HS-27A (cell line): ENCODE measurements around the gene SMIM45.

Experiments used
- DNase-seq: peaks from one replicate; pipeline ENCODE4 v3.0.0-alpha.2; 2012; ENCODE audit warnings: low read depth, missing footprints

Gene SMIM45

DNA sequence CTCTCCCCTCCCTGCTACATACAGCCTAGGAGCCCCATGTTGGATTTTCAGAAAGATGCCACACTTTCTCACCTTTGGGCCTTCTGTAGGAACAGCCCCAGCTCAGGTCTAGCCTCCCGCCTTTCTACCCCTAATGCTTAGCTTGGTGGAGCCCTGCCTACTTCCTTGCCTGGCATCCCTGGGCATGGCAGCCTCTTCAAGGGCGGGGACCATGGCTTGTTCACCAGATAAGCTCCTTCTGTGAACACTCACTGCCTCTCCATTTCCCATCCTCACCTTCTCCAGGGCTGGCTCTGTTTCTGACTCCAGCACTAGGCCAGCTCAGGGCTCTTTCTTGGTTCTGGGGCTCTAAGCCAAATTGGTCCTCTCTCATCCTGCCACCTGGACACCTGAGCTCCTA is 18.7 kb downstream of the SMIM45 start:
- DNase-seq, result no peak

DNA sequence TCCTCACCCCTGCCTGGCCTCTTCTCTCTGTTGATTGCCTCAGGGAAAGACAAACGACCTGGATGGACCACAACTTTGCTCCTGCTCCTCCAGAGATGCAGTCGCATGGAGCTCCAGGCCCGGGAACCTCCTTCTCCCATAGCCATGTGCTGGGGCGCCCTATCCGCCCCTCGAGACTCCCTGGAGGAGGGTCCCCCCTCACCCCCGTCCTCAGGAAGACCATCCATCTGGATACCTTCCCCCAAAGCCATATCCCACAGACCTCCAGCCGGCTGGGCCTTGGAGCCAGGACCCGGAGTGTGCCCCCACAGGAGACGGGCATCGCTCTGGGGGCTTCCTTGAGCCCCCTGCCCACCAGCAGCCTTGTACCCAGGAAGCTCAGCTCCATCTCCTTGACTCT is 19.5 kb downstream of the SMIM45 start:
- DNase-seq, result no peak

DNA sequence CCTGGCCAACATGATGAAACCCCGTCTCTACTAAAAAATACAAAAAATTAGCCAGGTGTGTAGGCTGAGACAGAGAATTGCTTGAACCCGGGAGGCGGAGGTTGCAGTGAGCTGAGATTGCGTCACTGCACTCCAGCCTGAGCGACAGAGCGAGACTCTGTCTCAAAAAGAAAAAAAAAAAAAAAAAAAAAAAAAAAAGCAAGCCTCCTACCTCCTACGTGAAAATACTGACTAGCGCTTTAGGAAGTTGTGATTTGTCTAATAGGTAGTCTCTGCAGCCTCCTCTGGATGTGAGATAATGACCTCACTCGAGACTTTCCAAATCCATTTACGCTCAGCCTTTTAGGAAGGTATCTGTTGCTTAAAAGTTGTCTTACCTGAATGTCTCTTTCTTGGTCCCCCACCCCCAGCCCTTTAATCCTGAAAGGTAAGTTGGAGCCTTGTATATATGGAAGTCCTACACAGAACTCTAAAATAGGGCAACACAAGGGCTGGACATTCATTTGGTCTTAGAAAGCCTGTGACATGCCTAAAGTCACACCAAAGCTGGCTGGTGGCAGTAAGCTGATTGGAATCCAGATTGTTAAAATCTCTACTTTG is 22.8 kb downstream of the SMIM45 start:
- no peak for DNase-seq

DNA sequence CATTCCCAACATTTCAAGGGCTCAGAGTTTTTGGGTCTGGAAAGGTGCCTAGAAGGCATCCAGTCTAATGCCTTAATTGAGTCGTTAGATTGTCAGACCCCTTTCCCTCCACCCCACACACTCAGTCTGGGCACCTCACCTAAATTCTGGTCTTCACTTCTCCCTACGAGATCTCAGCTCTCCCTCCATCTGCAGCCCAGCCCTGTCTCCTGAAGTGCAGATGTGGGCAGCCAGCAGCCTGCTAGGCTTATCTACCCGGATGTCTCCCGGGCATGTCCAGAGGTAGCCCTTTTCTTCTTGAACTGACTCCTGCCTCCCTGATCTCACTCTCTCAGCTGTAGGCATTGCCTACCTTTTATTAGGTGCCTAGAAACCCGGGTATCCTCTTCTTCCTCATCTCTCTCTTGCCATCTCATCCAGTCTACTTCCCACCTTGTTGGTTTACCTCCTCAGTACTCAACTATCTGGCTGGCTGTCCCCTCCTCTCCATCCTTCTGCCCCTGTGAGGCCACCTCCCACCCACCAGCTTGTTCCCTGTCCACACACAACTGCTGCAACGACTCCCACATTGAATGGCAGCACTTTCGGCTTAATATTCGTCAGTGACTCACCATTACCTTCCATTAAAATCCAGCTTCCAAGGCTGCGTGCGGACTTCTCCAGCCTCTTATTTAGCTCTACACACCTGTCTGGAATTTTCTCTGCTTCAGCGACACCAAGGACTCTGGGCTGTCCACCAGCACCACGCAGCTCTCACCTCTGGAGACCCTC is 23.5 kb downstream of the SMIM45 start:
- no peak for DNase-seq

DNA sequence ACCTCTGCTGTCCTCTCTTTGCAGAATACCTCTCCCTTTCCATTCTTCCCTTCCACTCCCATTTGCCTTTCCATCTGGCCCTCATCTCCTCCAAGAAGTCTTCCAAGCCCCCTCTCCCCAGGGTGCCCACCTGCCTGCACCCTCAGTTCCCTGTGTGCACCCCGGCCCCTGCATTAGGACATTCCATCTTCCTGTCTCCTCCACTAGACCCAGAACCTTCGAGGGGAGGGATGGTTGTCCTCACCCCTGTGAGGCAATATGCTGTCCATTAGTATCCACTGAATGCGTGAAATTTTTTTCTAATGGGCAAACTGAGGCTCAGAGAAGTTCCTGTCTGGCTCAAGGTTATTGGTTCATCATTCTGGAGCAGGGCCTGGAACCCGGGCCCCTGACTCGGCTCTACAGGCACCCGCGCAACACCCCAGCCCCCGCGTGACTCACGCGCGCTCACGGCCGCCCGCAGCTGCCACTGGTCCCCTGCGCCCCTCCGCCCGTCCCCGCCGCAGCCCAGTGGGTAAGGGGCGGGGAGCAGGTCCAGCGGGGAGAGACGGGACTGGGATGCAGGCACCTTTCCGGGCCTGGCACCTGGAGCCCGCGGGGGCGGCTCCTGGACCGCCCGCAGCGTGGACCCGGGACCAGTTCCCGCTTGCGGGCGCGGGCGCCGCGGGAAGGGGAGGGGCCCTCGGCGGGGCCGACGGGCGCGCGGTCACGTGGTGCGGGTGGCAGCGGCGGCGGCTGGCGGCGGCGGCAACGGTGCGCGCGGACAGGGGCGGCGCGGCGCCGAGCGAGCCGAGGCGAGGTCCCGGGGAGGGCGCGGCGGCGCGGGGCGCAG is 24.3 kb downstream of the SMIM45 start:
- DNase-seq, result no peak

DNA sequence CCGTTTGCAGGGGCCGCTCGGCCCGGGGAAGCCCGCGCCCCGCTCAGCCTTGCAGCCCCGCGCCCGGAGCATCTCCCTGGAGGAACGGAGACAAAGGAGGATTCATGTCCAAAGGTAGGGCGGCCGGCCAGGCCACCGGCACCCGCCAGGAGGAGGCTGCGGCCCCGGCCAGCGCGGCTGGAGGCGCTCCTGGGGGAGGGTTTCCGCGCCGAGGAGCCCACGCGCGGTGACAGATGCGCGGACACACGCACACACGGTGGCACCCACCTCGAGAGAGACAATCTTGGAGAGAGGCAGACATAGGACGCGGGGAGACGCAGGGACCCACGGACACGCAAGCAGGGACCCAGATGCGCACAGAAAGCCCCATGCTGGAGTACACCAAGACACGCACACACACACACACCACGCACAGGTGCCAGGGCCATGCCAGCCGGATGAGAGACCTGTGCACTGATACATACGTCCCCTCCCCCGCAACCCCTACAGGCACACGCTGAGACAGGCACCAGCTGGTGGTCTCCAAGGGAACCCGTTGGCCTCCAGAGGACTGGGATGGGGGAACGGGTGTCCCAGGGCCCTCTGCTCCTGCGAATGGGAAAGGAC is 25.1 kb downstream of the SMIM45 start:
- DNase-seq, result no peak

DNA sequence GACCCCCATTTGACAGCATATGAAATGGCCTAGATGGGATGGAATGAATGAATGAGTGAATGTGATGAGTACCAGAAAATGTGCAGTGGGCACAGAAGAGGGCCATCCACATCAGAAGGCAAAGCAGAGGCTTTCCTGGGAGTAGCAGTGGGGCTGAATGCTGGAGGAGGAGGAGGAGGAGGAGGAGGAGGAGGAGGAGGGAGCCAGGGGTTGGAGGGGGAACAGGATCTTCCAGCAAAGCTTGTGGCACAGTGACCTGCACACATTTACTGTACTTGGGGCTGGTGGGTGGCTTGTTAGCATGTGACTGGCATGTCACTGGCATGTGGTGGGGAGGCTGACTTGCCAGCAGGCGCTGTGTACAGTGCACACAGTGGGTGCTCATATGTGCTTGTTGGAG is 26.8 kb downstream of the SMIM45 start:
- no peak for DNase-seq

DNA sequence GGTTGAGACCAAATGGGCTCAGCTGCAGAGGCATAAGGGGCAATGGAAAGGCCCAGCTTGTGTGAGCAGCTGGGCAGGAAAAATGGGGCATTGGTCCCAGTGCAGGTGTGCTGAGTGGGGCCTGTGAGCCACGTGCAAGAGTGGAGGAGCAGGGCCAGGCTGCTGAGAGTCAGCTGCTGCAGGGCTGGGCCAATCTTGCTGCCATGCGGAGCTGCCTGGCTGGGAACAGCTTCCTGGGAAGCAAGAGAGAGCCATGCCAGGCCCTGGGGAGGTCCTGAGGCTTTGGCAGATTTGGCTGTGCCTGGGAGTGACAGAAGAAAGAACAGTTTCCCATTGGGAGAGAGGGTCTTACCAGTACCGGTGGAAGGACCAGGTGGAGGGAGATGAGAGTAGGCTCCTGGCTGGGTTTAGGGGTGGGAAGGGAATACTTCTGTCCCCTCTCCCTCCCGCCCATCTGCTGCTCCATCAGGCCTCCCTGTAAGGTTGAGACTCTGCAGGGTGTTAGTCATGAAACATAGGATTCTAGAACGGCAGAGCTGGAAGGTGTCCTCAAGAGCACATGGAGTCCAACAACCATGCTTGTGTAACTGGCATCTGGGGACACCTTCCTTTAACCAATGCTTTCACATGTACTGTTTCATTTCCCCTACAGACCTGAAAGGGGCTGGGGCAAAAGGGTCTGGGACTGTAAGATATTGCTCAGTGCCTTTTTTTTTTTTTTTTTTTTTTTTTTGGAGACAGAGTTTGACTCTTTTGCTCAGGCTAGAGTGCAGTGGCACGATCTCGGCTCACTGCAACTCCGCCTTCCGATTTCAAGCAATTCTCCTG is 27.7 kb downstream of the SMIM45 start:
- DNase-seq, result no peak

DNA sequence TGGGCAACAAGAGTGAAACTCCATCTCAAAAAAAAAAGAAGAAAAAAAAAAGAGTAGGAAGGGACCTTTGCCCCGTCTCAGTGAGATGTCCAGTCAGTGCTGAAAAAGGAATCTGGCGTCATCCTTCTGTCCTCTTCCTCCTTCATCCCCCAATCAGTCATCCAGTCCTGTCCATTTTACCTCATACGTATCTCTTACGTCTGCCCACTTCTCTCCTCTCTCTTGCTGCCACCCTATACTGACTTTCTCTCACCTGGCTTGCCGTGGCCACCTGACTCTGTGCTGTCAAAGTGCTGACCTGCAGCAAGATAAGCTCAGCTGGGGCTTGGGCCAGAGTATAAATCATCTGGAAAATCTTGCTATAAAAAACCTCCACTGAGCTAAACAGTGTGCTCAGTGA is 30.9 kb downstream of the SMIM45 start:
- DNase-seq, result no peak

DNA sequence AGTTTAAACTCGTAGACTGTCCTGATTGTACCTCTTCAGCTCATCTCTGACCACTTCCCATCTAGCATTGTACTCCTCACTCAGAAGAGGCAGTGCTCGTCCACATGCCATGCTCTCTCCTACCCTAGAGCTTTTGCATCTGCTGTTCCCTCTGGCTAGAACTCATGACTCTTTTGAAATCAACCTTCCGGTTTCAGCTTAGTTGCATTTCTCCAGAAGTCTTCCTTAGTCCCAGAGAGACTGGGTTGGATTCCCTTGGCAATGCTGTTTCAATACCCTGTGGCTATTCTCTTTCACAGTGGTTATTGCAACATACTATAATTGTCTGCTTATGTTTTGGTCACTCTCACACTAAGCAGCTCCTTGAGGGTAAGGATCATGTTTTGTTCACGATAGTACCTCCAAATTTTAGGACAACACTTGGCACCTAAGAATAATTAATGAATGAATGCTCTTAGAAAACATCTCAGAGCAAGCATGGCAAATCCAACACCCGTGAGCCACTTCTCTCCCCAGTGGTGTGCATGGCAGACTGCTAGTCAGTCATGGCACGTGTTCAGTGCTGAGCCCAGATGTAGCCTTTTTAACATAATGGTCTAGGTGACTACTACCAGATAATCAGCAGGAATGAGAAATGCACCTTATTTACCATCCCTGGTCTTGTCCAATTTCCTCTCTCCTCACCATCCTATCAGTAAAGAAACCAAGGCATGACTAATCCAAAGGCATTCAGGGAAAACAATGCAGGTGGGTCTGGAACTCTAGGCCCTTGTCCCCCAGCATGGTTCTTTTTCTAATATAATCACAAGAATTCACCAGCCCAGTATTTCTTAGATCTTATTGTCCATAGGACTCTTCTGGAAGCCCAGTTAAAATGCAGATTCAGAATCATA is 31.8 kb downstream of the SMIM45 start:
- no peak for DNase-seq

DNA sequence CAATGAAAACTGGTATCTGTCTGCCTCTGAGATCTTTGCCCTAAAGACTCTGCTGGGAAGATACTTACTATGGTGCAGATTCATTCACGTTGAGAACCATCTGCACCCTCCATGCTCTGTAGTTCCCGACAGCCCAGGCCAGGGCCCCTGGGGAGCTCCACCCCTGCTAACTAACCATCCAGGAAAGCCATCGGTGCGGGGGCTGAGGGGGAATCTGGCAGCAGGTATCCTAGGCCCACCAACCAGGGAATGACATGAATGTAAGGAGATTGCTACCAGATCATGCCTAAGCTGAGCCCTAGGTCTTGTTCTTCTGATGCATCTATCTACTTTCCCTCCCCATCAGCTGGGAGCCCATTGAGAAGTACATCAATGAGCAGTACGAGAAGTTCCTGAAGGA is 35.3 kb downstream of the SMIM45 start:
- no peak for DNase-seq

DNA sequence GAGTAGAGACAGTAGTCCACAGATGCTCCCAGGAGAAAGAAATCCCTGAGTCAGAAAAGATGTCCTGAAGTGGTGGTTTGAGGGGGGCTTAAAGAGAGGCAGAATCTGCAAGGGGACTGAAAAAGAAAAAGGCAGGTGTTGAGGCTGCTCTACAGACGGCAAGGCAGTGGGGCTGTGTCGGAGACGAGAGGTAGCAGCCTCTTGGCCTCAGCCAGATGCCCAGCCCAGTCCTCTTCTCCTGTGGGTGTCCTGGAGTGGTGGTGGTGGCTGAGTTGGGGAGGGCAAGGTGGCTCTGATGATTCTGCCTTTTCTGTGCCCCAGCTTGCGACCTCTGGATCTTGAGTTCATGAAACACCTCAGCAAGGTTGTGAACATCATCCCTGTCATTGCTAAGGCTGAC is 37.3 kb downstream of the SMIM45 start:
- no peak for DNase-seq

DNA sequence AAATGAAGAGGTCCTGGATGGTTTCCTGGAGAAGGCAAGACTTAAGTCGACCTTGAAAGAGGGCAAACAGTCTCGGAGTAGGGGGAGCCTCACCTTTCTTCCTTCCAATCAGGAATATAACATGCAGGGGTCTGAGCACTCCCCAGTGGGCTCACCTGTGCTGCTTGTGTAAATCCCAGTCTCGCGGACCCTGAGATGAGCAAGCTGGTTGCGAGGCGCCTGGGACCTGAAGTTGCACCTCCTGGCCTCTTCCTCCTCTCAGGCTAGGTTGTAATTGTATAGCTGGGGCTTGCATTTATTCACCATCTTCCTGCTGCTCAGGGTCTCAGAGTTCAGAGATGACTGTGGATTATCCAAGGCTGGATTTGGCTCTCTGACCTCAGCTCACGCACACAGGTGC is 39.2 kb downstream of the SMIM45 start:
- no peak for DNase-seq

DNA sequence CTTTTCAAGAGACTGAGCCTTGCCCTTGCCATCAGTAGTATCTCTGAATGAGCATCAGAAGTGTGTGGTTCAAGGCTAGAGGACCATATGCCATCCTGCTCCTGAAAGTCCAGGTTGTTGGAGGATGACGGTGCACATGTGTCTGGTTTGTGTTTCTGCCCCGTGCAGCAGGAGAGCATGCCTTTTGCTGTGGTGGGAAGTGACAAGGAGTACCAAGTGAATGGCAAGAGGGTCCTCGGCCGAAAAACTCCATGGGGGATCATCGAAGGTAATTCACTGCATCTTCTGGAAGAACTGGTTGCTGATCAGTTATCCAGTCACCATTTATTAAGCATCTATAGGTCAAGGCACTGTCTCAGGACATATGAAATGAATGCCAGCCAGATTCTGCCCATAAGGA is 40.5 kb downstream of the SMIM45 start:
- no peak for DNase-seq

DNA sequence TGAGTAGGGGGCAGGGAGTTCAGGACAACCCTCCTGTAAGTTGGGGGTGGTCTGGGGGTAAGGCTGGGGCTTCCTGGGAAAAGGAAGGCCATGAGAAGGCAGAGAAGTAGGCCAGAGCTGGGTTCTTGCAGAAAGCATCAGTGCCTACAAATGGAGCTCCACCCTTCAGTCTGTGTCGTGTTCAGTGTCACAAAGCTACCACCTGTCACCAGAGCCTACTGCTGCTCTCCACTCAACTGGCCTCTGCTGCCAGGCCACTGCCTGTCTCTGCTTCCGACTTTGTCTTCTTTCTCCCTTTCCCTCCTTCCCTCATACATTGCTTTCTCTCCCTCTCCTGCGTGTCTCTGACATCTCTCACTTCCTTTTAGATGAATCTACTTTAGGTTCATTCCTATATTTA is 43.3 kb downstream of the SMIM45 start:
- DNase-seq, result no peak

DNA sequence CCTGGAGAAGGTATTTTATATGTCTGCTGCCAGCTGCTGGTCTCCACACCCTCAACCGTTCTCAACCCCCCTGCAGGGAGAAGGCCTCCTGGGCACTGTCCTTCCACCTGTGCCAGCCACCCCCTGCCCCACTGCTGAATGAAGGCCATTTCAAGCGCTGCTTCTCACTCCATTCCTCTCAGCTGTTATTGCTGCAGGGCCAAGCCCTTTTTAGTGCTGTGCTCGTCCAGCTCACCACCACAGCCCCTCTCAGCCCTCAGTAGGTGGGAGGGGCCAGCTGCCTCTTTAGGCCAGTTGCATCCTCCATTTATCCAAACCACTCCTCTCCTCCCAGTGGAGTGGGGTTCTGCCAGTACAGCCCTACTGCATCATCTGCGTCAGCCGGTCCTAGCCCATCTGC is 44.9 kb downstream of the SMIM45 start:
- no peak for DNase-seq

DNA sequence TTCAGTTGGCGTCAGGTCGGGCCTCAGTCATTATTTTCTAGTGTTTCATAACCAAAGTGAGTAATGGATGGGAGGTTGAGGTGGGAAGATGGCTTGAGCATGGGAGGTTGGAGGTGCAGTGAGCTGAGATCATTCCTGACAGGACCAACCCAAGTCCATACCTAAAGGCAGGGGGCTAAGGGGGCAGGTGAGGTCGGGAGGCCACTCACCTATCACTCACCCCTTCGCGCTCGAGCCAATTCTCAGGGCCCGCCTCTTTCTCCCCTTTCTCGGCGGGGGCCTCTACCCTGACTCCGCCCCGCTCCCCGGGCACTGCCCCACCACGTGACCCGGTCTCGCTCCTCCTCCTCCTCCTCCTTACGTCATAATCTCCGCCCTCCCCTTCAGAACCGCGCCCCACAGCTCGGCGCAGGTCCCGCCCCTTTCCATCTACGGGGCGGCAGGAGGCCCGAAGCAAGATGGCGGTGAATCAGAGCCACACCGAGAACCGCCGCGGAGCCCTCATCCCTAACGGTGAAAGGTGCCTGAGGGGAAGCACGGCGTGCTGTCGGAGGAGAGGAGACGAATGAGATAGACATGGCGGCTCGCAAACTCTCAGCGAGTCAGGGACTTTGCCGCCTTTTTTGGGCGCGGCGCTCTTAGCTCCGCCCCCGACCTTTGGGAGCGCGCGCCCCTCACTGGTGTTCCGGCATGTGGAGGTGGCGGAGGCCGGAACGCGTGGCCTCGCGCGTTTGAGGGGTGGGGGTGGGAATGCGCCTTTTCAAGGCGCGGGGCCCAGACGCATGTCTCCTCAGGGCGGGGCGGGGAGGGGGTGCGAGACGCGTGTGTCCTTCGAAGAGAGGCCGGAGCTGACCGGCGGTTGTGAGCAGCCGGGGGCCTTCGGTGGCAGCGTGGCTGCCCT is 46.7 kb downstream of the SMIM45 start, which contains the start of gene WBP2NL:
WBP2NL (plus strand) TSS at position 428 of the 901 bp plus-strand sequence; CDS start at position 459, 31 bp downstream.
- no peak for DNase-seq

DNA sequence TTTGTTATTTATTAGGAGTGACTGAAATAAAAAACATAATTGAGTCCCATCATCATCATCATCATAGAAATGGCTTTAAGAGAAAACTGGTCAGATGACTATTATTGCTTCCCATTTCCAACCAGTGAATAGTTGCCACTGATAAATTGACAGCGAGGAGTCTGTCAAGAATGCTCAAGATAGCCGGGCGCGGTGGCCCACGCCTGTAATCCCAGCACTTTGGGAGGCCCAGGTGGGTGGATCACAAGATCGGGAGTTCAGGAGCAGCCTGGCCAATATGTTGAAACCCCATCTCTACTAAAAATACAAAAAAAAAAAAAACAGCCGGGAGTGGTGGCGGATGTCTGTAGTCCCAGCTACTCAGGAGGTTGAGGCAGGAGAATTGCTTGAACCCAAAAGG is 48.5 kb downstream of the SMIM45 start:
- DNase-seq, result no peak

DNA sequence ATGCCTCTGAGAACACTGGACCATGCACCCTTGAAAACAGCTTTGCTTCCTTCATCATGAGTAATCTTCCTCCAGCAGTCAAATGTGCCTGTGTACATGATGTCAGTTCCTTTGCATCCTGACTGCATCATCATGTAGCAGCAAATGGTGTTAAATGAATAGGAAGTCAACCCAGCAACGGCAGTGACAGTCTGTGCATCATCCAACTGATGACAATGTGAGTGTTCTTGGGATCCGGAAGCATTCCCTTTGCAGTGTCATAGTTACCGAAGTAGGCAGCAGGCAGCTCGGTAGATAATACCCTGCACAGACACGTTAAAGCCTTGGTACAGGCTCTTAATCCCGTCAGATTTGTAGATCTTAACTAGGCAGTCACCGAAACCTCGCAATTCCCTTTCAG is 49.2 kb downstream of the SMIM45 start:
- DNase-seq, result no peak

DNA sequence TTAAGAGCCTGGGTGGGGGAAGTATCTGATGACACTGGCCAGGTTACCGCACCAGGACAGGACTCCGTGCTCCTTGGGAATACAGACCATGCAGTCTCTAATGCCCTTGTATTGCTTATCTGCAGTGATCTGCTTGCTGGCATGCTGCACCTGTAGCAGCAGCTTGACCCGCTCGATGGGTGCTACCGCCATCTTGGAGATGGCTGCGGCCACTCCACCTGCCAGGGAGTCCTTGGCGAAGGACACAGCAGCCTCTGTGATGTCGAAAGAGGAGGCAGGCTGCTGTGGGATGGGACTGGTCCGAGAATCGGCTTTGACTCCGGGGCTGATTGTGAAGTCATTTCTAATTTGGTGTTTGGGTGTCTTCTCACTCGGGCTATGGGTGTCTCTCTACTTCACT is 49.8 kb downstream of the SMIM45 start:
- DNase-seq, result no peak
